ENCODE results near the gene MMP14. TPM values are rescaled to one million over a fixed set of nuclear protein-coding genes. Genes with fewer than 3 reads are reported as not detected.

Gene MMP14
- total and polyA plus RNA-seq, 2 of the 8 experiments (the other 6 are each of a cell fraction or from before 2014, with no cell fraction given) = 58.2 to 86.8 TPM

GRCh38 chr14:22835505-22835904 lies 880 bp upstream of the MMP14 start (continued):
- no peak for TF ChIP-seq CTCF (IDR thresholded peaks at IDR 0.05; ENCODE audit: control extremely low read depth in 1 of 3, insufficient read depth in 1 of 3, low read depth in 1 of 3, low read length in 3 of 3)
- no peak for TF ChIP-seq SP1 (IDR thresholded peaks at IDR 0.05; ENCODE audit: low read depth, low read length)
- TF ChIP-seq TEAD4 (IDR thresholded peaks at IDR 0.05; ENCODE audit: low read depth, low read length) = no peak
- TF ChIP-seq KDM5A (IDR thresholded peaks at IDR 0.05; ENCODE audit: low read length) = no peak
- TF ChIP-seq SP2 (IDR thresholded peaks at IDR 0.05; ENCODE audit: low read length) = no peak
- TF ChIP-seq KDM1A (IDR thresholded peaks at IDR 0.05; ENCODE audit: borderline replicate concordance, low read length) = no peak

Data from H1 (cell line).